MM.1S (cell line): ENCODE data around the gene ZIC4.

Experiments
- DNase-seq: peaks from one replicate; pipeline ENCODE4 v3.0.0-alpha.2; 2015
- H2AFZ ChIP-seq: fragments of 300-600 bp; sonication (generic); 2 replicates; pipeline ENCODE4 v1.6.0; 2016; ENCODE audit warnings: antibody characterized with exemption, low read length
- H3F3A ChIP-seq: fragments of 300-600 bp; sonication (generic); 2 replicates; pipeline ENCODE4 v1.6.1; 2016; ENCODE audit warnings: mild to moderate bottlenecking, antibody characterized with exemption, low read length, moderate library complexity, mixed read lengths; ENCODE audit not compliant: insufficient read depth
- H3K27ac ChIP-seq: fragments of 300-600 bp; sonication (generic); 2 replicates; pipeline ENCODE4 v1.5.1; 2016; ENCODE audit warnings: mild to moderate bottlenecking, low read length
- H3K27me3 ChIP-seq: fragments of 300-600 bp; sonication (generic); replicated peaks from 2 replicates; pipeline ENCODE4 v1.6.0; 2016; ENCODE audit warnings: low read length; ENCODE audit not compliant: insufficient read depth
- H3K36me3 ChIP-seq: fragments of 300-600 bp; sonication (generic); replicated peaks from 2 replicates; pipeline ENCODE4 v1.6.1; 2016; ENCODE audit warnings: mild to moderate bottlenecking, low read length, mixed read lengths; ENCODE audit not compliant: insufficient read depth
- H3K4me1 ChIP-seq: fragments of 300-600 bp; sonication (generic); 2 replicates; pipeline ENCODE4 v1.6.1; 2016; ENCODE audit warnings: low read length, mixed read lengths
- H3K4me2 ChIP-seq: fragments of 300-600 bp; sonication (generic); 2 replicates; pipeline ENCODE4 v1.6.0; 2016; ENCODE audit warnings: low read depth, low read length
- H3K4me3 ChIP-seq: fragments of 300-600 bp; sonication (generic); 2 replicates; pipeline ENCODE4 v1.5.1; 2016; ENCODE audit warnings: low read length, mixed read lengths
- H3K79me2 ChIP-seq: fragments of 300-600 bp; sonication (generic); 2 replicates; pipeline ENCODE4 v1.6.1; 2016; ENCODE audit warnings: mixed run types, low read length, mixed read lengths
- H3K9ac ChIP-seq: fragments of 300-600 bp; sonication (generic); 2 replicates; pipeline ENCODE4 v1.6.1; 2016; ENCODE audit warnings: low read length, mixed read lengths
- H3K9me2 ChIP-seq: fragments of 300-600 bp; sonication (generic); replicated peaks from 2 replicates; pipeline ENCODE4 v1.6.1; 2016; ENCODE audit warnings: mild to moderate bottlenecking, low read length, mixed read lengths; ENCODE audit not compliant: insufficient read depth
- H3K9me3 ChIP-seq: fragments of 300-600 bp; sonication (generic); replicated peaks from 2 replicates; pipeline ENCODE4 v1.6.1; 2016; ENCODE audit warnings: mild to moderate bottlenecking, low read length, mixed read lengths; ENCODE audit not compliant: insufficient read depth
- H4K20me1 ChIP-seq: fragments of 300-600 bp; sonication (generic); 2 replicates; pipeline ENCODE4 v1.6.1; 2016; ENCODE audit warnings: mild to moderate bottlenecking, low read length, moderate library complexity, mixed read lengths; ENCODE audit not compliant: insufficient read depth
- CTCF ChIP-seq: fragments of 300-600 bp; sonication (generic); IDR thresholded peaks from 2 replicates; pipeline ENCODE4 v1.5.1; 2016; ENCODE audit warnings: antibody characterized with exemption, low read length, mixed read lengths
- EZH2 ChIP-seq: fragments of 300-600 bp; sonication (generic); optimal IDR thresholded peaks from 2 replicates; pipeline ENCODE3; 2017; ENCODE audit warnings: low read depth, mild to moderate bottlenecking, antibody characterized with exemption, low read length, mixed read lengths
- EZH2phosphoT487 ChIP-seq: fragments of 300-600 bp; sonication (generic); IDR thresholded peaks from 2 replicates; pipeline ENCODE4 v1.6.1; 2018; ENCODE audit warnings: antibody characterized with exemption, low read length

ZIC4 gene

DNA sequence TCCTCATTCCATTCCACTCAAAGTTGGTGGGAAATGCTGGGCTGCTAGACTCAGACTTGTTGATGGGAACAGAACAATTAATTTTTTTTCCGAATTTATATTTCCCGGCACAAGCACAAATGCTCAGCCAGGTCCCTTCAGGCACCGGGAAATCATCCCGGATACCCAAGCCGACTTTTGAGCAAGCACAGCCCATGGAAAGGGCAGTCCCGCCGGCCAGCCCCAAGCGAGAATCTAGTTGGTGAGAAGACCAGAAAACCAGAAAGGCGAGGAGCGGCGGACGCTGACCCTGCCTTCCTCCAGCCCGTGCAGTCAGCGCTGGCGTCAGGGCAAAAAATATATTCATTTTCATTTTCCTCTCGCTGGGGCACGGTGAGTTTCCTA, 763 bp upstream of the ZIC4 start:
- Histone ChIP-seq H3K36me3 (no peaks in the 10 kb centered on the region), H3K9me2 (no peaks in the 10 kb centered on the region), H2AFZ (peak overlapping the region; percentile 50; the same call in 1 of the 2 replicates), H4K20me1 (no peaks in the 10 kb centered on the region), H3K79me2 (no peaks in the 10 kb centered on the region), H3F3A (no peaks in the 10 kb centered on the region), H3K4me2 (peak overlapping the region; percentile 54; the same call in 1 of the 2 replicates), H3K4me3 (peak overlapping the region; percentile 29), H3K9ac (no peak overlapping the region), H3K27ac (no peak overlapping the region), H3K4me1 (no peaks in the 10 kb centered on the region), H3K27me3 (no peaks in the 10 kb centered on the region), H3K9me3 (no peaks in the 10 kb centered on the region)
- TF ChIP-seq EZH2phosphoT487 (no peak), CTCF (no peak), EZH2 (no peak)
- DNase-seq: peak; percentile 13

DNA sequence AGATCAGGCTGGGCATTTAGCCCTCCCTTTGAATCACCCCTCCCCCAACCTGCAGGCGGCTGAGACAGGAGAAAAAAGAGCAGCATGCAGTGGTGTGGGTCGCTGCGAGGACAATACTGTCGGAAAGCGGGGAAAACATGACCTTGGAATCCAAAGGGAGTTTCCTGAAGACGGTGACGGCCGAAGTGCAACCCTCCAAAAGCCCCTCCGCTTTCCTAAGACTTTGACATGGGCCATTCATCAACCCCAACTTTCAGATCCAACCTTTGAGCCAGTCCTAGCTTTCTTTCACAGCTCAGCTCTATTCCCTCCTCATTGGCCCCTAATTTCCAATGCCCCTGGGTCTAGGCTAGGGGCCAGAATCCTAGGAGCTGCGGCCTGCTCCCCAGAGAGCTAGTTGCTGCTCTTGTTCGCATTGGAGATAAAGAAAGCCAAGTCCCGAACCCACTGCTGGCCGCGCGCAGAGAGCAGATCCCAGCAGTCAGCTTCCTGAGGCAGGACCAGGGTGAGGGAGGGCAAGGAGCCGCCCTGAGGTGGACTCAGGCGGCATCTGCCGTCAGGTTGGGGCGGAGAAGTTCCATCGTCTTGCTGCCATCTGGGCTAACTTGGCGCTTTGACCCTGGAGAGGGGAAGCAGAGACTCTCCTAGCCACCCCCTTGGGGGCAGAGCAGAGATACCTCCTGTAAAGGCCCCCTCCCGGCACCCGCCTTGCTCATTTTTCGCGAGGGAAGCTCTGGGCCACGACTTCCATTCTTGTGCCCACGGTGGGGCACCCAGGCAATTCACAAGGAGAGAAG, 914 bp downstream of the ZIC4 start:
- H4K20me1 ChIP-seq: no peaks in the 10 kb centered on the region
- no peaks in the 10 kb centered on the region for H3K9me3 ChIP-seq
- H3K36me3 ChIP-seq: no peaks in the 10 kb centered on the region
- TF ChIP-seq EZH2phosphoT487 (no peak), EZH2 (no peak)
- no peak overlapping the region for H2AFZ ChIP-seq
- no peak overlapping the region for H3K27ac ChIP-seq
- H3F3A ChIP-seq: no peaks in the 10 kb centered on the region
- no peak overlapping the region for H3K4me2 ChIP-seq
- DNase-seq: no peak
- no peaks in the 10 kb centered on the region for H3K4me1 ChIP-seq
- no peaks in the 10 kb centered on the region for H3K27me3 ChIP-seq
- H3K9me2 ChIP-seq: no peaks in the 10 kb centered on the region
- H3K4me3 ChIP-seq: no peak overlapping the region
- no peaks in the 10 kb centered on the region for H3K79me2 ChIP-seq
- H3K9ac ChIP-seq: no peak overlapping the region

DNA sequence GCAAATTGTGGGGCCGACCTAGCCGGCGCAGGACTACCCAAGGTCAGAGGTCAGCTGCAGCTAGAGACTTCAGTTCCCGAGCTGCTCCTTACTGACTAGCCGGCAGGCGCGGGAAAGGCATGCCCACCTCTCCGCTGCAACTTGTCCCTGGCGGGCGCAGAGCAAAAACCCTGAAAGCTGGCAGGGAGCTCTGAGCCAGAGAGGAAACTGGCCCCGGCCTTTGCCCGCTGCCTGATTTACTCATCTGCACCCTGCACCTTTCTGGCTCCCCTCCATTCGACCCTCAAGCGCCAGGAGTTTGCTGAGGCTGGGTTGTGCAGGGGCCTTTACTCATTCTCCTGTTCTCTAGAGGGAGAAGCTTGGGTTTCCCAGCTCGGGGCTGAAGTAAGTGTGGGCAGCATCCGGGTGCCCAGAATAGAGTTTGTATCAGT, 1.5 kb downstream of the ZIC4 start:
- Histone ChIP-seq H3K4me3 (no peak overlapping the region), H3K4me1 (no peaks in the 10 kb centered on the region), H3K27me3 (no peaks in the 10 kb centered on the region)

More for the DNA sequence above, 1.5 kb downstream of the ZIC4 start:
- Histone ChIP-seq H3K9ac (no peak overlapping the region), H2AFZ (no peak overlapping the region), H3K27ac (no peak overlapping the region), H3F3A (no peaks in the 10 kb centered on the region), H3K79me2 (no peaks in the 10 kb centered on the region), H3K9me2 (no peaks in the 10 kb centered on the region), H4K20me1 (no peaks in the 10 kb centered on the region), H3K4me2 (no peak overlapping the region), H3K36me3 (no peaks in the 10 kb centered on the region), H3K9me3 (no peaks in the 10 kb centered on the region)
- no peak for TF ChIP-seq EZH2
- no peak for TF ChIP-seq EZH2phosphoT487
- no peak for TF ChIP-seq CTCF
- DNase-seq: no peak
